ENCODE results near the gene GSS.

The GSS gene

DNA sequence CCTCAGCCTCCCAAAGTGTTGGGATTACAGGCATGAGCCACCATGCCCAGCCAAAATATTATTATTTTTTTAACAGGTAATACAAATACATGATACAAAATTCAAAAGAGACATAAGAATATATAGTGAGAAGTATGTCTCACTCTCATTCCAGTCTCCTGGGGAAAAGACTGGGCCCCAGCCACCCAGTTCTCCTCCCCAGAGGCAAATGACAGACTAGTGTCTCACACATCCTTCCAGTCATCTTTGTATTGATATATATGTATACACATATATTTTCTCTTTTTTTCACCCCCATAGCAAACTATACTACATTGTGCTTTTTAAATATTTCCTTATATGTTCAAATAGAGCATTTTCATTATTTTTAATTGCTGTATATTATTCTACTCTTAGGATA, 8.3 kb downstream of the GSS start:
- Histone ChIP-seq H3K4me1 (ENCODE audit: control insufficient read depth in 5 of 5, insufficient read depth in 5 of 5, low read length in 5 of 5) (peaks cover 3 to 36% (median 26%) of the 10 kb centered on the region in 5 donors), H3K27me3 (ENCODE audit: control insufficient read depth in 5 of 5, insufficient read depth in 4 of 5, low read length in 5 of 5) (no peaks in the 10 kb centered on the region), H3K36me3 (ENCODE audit: control insufficient read depth in 5 of 5, insufficient read depth in 5 of 5, low read length in 5 of 5) (peaks cover 8 to 33% (median 13%) of the 10 kb centered on the region in 5 donors), H3K9ac (ENCODE audit: low read length in 5 of 5) (no peak overlapping the region), H3K27ac (ENCODE audit: low read depth, low read length) (peak overlapping the region; percentile 86), H3K4me3 (ENCODE audit: low read depth in 1 of 5, low read length in 5 of 5) (no peak overlapping the region), H3K9me3 (ENCODE audit: control insufficient read depth in 5 of 5, low read length in 5 of 5) (no peaks in the 10 kb centered on the region)

DNA sequence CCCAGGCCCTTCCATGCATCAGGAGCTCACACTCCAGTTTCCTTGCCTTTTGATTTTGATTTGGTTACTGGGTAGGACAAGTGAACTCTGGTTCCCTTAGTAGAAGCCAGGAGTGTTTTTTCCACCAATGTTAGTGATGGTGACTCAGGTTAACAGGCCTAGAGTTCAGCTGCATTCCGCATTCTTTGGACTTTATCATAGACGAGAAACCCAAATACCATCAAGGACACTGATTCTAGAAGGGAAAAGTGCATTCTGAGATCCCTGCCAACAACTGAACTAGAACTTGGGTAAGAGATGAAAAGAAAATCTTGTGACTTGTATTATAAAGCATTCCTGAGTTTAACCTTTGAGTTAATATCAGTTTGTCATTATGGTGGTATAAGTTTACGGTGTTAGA, 8.9 kb downstream of the GSS start:
- H3K4me3 ChIP-seq (ENCODE audit: low read depth in 1 of 5, low read length in 5 of 5), result no peak overlapping the region
- H3K9ac ChIP-seq (ENCODE audit: low read length in 5 of 5), result no peak overlapping the region
- peaks cover 3 to 36% (median 26%) of the 10 kb centered on the region in 5 donors for H3K4me1 ChIP-seq (ENCODE audit: control insufficient read depth in 5 of 5, insufficient read depth in 5 of 5, low read length in 5 of 5)
- peaks cover 9 to 38% (median 15%) of the 10 kb centered on the region in 5 donors for H3K36me3 ChIP-seq (ENCODE audit: control insufficient read depth in 5 of 5, insufficient read depth in 5 of 5, low read length in 5 of 5)
- H3K9me3 ChIP-seq (ENCODE audit: control insufficient read depth in 5 of 5, low read length in 5 of 5), result no peaks in the 10 kb centered on the region
- no peaks in the 10 kb centered on the region for H3K27me3 ChIP-seq (ENCODE audit: control insufficient read depth in 5 of 5, insufficient read depth in 4 of 5, low read length in 5 of 5)
- peak overlapping the region; percentile 86 for H3K27ac ChIP-seq (ENCODE audit: low read depth, low read length)

DNA sequence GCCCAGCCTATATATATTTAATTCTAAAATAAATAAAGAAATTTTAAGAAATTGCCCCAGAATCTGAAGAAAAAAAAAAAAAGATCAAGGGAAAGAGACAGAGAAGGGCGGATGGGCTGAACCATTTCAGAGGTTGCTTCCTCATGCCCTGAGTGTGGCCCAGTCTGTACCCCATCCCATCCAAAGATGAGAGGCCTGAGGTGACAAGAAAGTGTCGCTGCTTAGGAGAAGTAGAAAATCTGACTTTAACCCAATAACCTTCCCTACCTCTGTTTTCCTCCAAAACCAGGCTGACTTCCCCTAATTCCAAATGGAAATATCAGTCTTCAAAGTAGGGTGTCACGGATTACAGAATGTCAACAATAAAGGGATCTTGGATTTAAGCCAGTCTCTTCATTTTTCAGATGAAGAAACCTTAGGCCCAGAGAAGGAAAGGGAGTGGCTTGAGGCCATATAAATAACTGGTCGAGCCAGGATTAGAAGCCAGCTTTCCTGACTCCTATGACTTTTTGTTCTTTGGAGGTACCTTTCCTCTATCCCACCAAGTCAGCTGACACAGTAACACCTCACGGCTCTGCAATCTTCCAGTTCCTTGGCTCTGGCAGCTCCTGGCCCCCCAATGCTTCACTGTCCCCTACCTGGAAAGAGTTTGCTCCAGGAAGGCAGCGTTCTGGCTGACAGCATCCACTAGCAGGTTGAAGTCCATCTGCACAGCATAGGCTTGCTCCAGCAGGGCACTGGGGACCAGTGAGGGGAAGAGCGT, 10.1 kb downstream of the GSS start:
- Histone ChIP-seq H3K9ac (ENCODE audit: low read length in 5 of 5) (no peak overlapping the region), H3K4me3 (ENCODE audit: low read depth in 1 of 5, low read length in 5 of 5) (no peak overlapping the region), H3K27ac (ENCODE audit: low read depth, low read length) (peak overlapping the region; percentile 86)

DNA sequence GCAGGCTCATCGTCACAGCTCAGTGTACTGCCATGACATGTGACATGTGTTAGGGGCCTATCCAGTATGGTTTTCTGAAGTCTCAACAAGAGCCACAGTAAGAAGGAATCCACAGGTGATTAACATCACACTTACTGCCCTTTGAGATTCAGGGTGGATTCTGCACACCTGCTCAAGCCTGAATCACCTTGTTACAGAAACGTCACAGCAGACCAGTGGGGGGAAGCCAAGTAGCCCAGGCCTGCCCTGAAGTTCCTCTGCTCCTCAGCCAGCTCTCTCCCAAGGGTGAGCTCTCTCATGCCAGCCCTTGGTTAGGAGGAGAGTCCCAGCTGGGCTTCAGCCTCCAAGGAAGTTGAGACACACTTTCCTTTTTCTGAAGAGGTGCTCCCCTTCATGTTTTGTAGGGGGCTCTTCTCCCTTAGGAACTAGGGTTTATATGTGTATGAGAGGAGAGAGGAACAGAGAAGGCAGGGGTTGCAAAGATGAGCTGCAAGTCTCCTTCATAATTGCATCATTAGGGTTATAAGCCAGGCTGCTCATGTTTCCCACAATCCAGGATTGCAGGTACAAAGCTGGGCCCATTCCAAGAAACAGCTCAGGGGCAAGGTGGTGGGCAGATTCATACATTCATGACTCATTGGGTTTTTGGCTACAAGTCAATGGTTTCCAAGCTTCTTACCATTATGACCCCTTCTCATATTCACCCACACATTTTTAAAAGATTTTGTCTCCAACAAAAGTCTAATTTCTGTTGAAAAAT, 11.6 kb downstream of the GSS start:
- Histone ChIP-seq H3K4me1 (ENCODE audit: control insufficient read depth in 5 of 5, insufficient read depth in 5 of 5, low read length in 5 of 5) (peaks cover 3 to 33% (median 23%) of the 10 kb centered on the region in 5 donors), H3K36me3 (ENCODE audit: control insufficient read depth in 5 of 5, insufficient read depth in 5 of 5, low read length in 5 of 5) (peaks cover 4 to 35% (median 18%) of the 10 kb centered on the region in 5 donors), H3K9ac (ENCODE audit: low read length in 5 of 5) (no peak overlapping the region), H3K27ac (ENCODE audit: low read depth, low read length) (no peak overlapping the region), H3K9me3 (ENCODE audit: control insufficient read depth in 5 of 5, low read length in 5 of 5) (no peaks in the 10 kb centered on the region), H3K4me3 (ENCODE audit: low read depth in 1 of 5, low read length in 5 of 5) (no peak overlapping the region), H3K27me3 (ENCODE audit: control insufficient read depth in 5 of 5, insufficient read depth in 4 of 5, low read length in 5 of 5) (no peaks in the 10 kb centered on the region)

More for the DNA sequence above, 10.1 kb downstream of the GSS start:
- peaks cover 3 to 41% (median 20%) of the 10 kb centered on the region in 5 donors for H3K36me3 ChIP-seq (ENCODE audit: control insufficient read depth in 5 of 5, insufficient read depth in 5 of 5, low read length in 5 of 5)
- H3K27me3 ChIP-seq (ENCODE audit: control insufficient read depth in 5 of 5, insufficient read depth in 4 of 5, low read length in 5 of 5), result no peaks in the 10 kb centered on the region
- H3K9me3 ChIP-seq (ENCODE audit: control insufficient read depth in 5 of 5, low read length in 5 of 5), result no peaks in the 10 kb centered on the region
- peaks cover 3 to 36% (median 27%) of the 10 kb centered on the region in 5 donors for H3K4me1 ChIP-seq (ENCODE audit: control insufficient read depth in 5 of 5, insufficient read depth in 5 of 5, low read length in 5 of 5)

DNA sequence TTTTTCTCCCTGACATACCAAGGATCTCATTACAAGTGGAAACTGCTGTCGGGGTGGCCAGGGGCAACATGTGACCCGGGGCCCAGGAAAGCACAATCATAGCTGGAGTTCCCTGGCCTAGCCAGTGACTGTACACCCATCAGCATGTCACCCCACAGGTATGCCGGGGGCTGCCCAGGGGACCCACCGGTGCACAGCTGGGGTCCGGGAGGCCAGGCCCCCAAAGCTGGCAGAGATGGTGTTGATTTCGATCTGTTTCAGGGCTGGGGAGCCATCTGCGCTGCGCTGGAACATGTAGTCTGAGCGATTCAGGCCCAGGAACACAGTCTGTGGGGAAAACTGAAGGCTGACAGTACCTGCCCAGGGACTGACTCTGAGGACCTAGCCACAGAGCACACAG, 13.3 kb downstream of the GSS start:
- no peak overlapping the region for H3K9ac ChIP-seq (ENCODE audit: low read length in 5 of 5)
- H3K9me3 ChIP-seq (ENCODE audit: control insufficient read depth in 5 of 5, low read length in 5 of 5), result no peaks in the 10 kb centered on the region
- no peak overlapping the region for H3K27ac ChIP-seq (ENCODE audit: low read depth, low read length)
- peaks cover 3 to 34% (median 23%) of the 10 kb centered on the region in 5 donors for H3K4me1 ChIP-seq (ENCODE audit: control insufficient read depth in 5 of 5, insufficient read depth in 5 of 5, low read length in 5 of 5)
- H3K4me3 ChIP-seq (ENCODE audit: low read depth in 1 of 5, low read length in 5 of 5), result no peak overlapping the region
- no peaks in the 10 kb centered on the region for H3K27me3 ChIP-seq (ENCODE audit: control insufficient read depth in 5 of 5, insufficient read depth in 4 of 5, low read length in 5 of 5)
- peaks cover 4 to 35% (median 18%) of the 10 kb centered on the region in 5 donors for H3K36me3 ChIP-seq (ENCODE audit: control insufficient read depth in 5 of 5, insufficient read depth in 5 of 5, low read length in 5 of 5)

DNA sequence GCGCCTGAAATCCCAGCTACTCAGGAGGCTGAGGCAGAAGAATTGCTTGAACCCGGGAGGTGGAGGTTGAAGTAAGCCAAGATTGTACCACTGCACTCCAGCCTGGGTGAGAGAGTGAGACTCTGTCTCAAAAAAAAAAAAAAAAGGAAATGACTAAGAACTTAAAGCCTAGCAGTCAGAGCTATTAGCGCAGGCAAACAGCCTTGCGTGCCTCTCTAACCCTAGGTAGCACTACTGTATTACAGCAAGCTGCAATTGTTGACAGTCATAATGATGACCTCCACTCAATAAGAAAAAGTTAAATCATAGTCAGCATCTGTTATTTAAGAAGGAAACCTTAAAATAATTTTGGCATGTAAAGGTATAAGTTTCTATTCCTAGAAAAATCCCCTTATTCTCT, 14.4 kb downstream of the GSS start:
- no peak overlapping the region for H3K4me3 ChIP-seq (ENCODE audit: low read depth in 1 of 5, low read length in 5 of 5)
- H3K9me3 ChIP-seq (ENCODE audit: control insufficient read depth in 5 of 5, low read length in 5 of 5), result no peaks in the 10 kb centered on the region
- H3K27me3 ChIP-seq (ENCODE audit: control insufficient read depth in 5 of 5, insufficient read depth in 4 of 5, low read length in 5 of 5), result no peaks in the 10 kb centered on the region
- H3K36me3 ChIP-seq (ENCODE audit: control insufficient read depth in 5 of 5, insufficient read depth in 5 of 5, low read length in 5 of 5), result peaks cover 4 to 40% (median 26%) of the 10 kb centered on the region in 5 donors
- H3K9ac ChIP-seq (ENCODE audit: low read length in 5 of 5), result no peak overlapping the region
- H3K27ac ChIP-seq (ENCODE audit: low read depth, low read length), result no peak overlapping the region
- H3K4me1 ChIP-seq (ENCODE audit: control insufficient read depth in 5 of 5, insufficient read depth in 5 of 5, low read length in 5 of 5), result peaks cover 3 to 34% (median 21%) of the 10 kb centered on the region in 5 donors

DNA sequence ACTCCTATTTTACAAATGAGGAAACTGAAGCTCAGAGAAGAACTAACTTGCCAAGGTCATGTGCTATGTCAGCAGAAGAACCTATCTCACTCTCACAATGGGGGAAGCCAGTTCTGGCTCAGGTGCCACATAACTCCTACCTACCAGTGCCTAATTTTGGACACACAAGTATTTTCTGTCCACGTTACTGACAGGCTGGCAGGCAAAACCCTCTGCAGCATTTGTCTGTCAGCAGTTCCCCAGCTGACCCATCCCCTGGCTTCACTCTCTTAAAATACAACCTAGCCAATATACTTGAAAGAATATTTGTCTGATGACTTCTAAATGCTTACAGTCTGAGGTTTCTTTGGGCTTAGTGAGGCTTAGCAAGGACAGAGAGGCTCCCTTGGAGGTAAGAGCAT, 15.5 kb downstream of the GSS start:
- H3K9me3 ChIP-seq (ENCODE audit: control insufficient read depth in 5 of 5, low read length in 5 of 5), result no peaks in the 10 kb centered on the region
- H3K36me3 ChIP-seq (ENCODE audit: control insufficient read depth in 5 of 5, insufficient read depth in 5 of 5, low read length in 5 of 5), result peaks cover 6 to 38% (median 26%) of the 10 kb centered on the region in 5 donors
- no peak overlapping the region for H3K9ac ChIP-seq (ENCODE audit: low read length in 5 of 5)
- no peak overlapping the region for H3K27ac ChIP-seq (ENCODE audit: low read depth, low read length)
- no peaks in the 10 kb centered on the region for H3K27me3 ChIP-seq (ENCODE audit: control insufficient read depth in 5 of 5, insufficient read depth in 4 of 5, low read length in 5 of 5)
- H3K4me3 ChIP-seq (ENCODE audit: low read depth in 1 of 5, low read length in 5 of 5), result no peak overlapping the region
- H3K4me1 ChIP-seq (ENCODE audit: control insufficient read depth in 5 of 5, insufficient read depth in 5 of 5, low read length in 5 of 5), result peaks cover 0 to 24% (median 13%) of the 10 kb centered on the region in 5 donors

DNA sequence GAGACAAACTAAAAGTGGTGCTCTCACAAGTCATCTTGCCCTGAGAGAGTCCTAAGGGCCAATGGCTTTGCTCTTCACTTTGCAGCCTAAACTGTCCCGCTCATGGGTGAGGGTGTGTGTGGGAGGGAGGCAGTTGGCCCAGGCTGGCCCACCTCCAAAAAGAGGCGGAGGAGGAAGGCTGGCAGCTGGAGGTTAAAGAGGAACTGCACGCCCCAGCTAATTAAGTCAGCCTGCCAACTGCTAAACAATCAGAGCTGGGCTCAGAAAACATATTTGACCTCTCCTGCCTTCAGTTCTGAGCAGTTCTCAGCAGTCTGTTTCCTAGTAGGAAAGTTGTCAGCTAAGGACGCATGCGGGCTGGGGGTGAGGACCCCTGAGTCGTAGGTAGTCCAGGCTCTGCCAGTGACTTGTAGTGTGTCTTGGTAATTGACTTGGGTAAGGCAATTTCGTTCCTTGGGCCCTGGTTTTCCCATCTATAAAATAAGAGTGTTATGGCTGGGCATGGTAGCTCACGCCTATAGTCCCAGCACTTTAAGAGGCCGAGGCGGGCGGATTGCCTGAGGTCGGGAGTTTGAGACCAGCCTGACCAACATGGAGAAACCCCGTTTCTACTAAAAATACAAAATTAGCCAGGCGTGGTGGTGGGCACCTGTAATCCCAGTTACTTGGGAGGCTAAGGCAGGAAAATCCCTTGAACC, 17.0 kb downstream of the GSS start:
- H3K36me3 ChIP-seq (ENCODE audit: control insufficient read depth in 5 of 5, insufficient read depth in 5 of 5, low read length in 5 of 5), result peaks cover 9 to 38% (median 28%) of the 10 kb centered on the region in 5 donors
- peak overlapping the region; percentile 27 for H3K27ac ChIP-seq (ENCODE audit: low read depth, low read length)
- no peaks in the 10 kb centered on the region for H3K27me3 ChIP-seq (ENCODE audit: control insufficient read depth in 5 of 5, insufficient read depth in 4 of 5, low read length in 5 of 5)
- H3K4me1 ChIP-seq (ENCODE audit: control insufficient read depth in 5 of 5, insufficient read depth in 5 of 5, low read length in 5 of 5), result peaks cover 0 to 18% (median 9%) of the 10 kb centered on the region in 5 donors
- no peak overlapping the region for H3K4me3 ChIP-seq (ENCODE audit: low read depth in 1 of 5, low read length in 5 of 5)
- H3K9ac ChIP-seq (ENCODE audit: low read length in 5 of 5), result no peak overlapping the region
- H3K9me3 ChIP-seq (ENCODE audit: control insufficient read depth in 5 of 5, low read length in 5 of 5), result no peaks in the 10 kb centered on the region

DNA sequence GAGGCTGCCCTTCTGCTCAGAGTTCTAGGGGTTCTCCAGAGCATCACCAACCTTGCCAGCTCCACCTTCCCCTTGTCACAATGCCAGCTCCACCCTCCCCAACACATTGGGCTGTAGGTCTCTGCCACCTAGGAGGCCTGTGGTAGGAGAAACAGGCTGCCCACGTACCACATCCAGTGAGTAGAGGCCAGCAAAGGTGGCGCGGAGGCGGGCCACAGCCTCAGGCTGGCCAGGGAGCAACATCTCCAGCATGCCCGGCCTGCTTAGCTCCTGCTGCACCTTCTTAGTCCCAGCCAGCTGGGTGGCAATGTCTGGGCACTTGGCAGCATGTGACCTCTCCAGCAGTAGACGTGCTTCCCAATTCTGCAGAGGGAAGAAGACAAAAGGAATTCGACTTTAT, 23.8 kb downstream of the GSS start:
- H3K27me3 ChIP-seq (ENCODE audit: control insufficient read depth in 5 of 5, insufficient read depth in 4 of 5, low read length in 5 of 5), result no peaks in the 10 kb centered on the region
- H3K9me3 ChIP-seq (ENCODE audit: control insufficient read depth in 5 of 5, low read length in 5 of 5), result no peaks in the 10 kb centered on the region
- no peak overlapping the region for H3K9ac ChIP-seq (ENCODE audit: low read length in 5 of 5)
- no peak overlapping the region for H3K27ac ChIP-seq (ENCODE audit: low read depth, low read length)
- H3K36me3 ChIP-seq (ENCODE audit: control insufficient read depth in 5 of 5, insufficient read depth in 5 of 5, low read length in 5 of 5), result peaks cover 5 to 73% (median 57%) of the 10 kb centered on the region in 5 donors
- H3K4me1 ChIP-seq (ENCODE audit: control insufficient read depth in 5 of 5, insufficient read depth in 5 of 5, low read length in 5 of 5), result peaks cover 0 to 20% (median 8%) of the 10 kb centered on the region in 5 donors
- H3K4me3 ChIP-seq (ENCODE audit: low read depth in 1 of 5, low read length in 5 of 5), result no peak overlapping the region

Measured in subcutaneous abdominal adipose tissue (tissue), 5 donors.